Large intestine (tissue), 3 donors: ENCODE measurements around the gene ECEL1. TPM values are rescaled to one million over a fixed set of nuclear protein-coding genes. Genes with fewer than 3 reads are reported as not detected.
"Not testable (repeated sequence)": the region's sequence is repeated elsewhere in the genome, so short reads cannot be mapped to it uniquely, and the experiment has no call there.

Experiments
- DNase-seq, 2 donors: peaks; one replicate each; pipeline versions ENCODE4 v3.0.0 to v3.0.0-alpha.2; 2013
- H3K27ac ChIP-seq: one replicate; pipeline ENCODE4 v1.5.1; 2013; ENCODE audit warnings: low read length
- H3K27me3 ChIP-seq: 2 replicates; pipeline ENCODE4 v1.6.1; 2013; ENCODE audit warnings: low read length; ENCODE audit not compliant: control insufficient read depth, insufficient read depth
- H3K36me3 ChIP-seq: 2 replicates; pipeline ENCODE4 v1.6.1; 2013; ENCODE audit warnings: low read length; ENCODE audit not compliant: control insufficient read depth, insufficient read depth
- H3K4me1 ChIP-seq: one replicate; pipeline ENCODE4 v1.6.1; 2013; ENCODE audit warnings: low read length; ENCODE audit not compliant: control insufficient read depth, insufficient read depth
- H3K4me3 ChIP-seq: one replicate; pipeline ENCODE4 v1.5.1; 2013; ENCODE audit warnings: low read length
- H3K9me3 ChIP-seq: one replicate; pipeline ENCODE4 v1.6.1; 2013; ENCODE audit warnings: mild to moderate bottlenecking, low read depth, low read length, moderate library complexity; ENCODE audit not compliant: control insufficient read depth
- WGBS: methylation state at CpG from one replicate; pipeline ENCODE4 v1.1.5; 2013; ENCODE audit warnings: low lambda C conversion rate; ENCODE audit not compliant: insufficient coverage; 5-methylcytosine and 5-hydroxymethylcytosine counted together
- polyA plus RNA-seq: library from polyadenylated mRNA; unstranded; fragments of 120-200 nt; gene quantifications from one replicate; pipeline ENCODE4 v1.2.1, GENCODE V29; 2013

ECEL1 gene
- polyA plus RNA-seq, 1 donor: 1.1 TPM

DNA sequence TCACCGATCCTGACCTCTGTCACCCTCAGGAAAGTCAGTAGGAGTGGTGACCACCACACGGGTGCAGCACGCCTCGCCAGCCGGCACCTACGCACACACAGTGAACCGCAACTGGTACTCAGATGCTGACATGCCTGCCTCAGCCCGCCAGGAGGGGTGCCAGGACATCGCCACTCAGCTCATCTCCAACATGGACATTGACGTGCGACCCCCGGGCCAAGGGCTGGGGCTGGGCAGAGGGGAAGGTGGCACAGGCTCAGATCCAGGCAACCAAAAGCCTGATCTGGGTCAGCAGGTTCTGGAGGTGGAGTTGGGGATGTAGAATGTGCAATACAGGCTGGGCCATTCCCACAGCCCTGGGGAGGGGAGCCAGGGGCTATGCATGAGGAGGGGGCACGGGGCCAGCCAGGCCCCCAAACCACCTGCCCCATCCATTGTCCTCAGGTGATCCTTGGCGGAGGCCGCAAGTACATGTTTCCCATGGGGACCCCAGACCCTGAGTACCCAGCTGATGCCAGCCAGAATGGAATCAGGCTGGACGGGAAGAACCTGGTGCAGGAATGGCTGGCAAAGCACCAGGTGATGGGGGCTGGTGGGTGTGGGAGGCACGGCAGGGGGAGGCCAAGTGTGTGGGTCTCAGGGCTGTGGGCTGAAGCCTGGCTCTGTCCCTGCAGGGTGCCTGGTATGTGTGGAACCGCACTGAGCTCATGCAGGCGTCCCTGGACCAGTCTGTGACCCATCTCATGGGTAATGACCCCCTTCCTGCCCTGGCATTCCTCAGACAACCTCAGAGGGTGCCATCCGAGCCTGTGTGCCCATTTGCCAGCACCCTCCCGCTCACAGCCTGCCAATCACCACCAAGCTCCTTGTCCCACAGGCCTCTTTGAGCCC is 30.3 kb downstream of the ECEL1 start:
- DNase-seq: no peak
- H3K27ac ChIP-seq: no peak overlapping the region
- H3K9me3 ChIP-seq: peaks cover 6% of the 10 kb centered on the region
- H3K36me3 ChIP-seq: no peaks in the 10 kb centered on the region
- 92% methylated on average over 2 of the region's 21 CpGs for WGBS
- peaks cover 43% of the 10 kb centered on the region for H3K4me1 ChIP-seq
- peaks cover 11% of the 10 kb centered on the region for H3K27me3 ChIP-seq
- no peak overlapping the region for H3K4me3 ChIP-seq

DNA sequence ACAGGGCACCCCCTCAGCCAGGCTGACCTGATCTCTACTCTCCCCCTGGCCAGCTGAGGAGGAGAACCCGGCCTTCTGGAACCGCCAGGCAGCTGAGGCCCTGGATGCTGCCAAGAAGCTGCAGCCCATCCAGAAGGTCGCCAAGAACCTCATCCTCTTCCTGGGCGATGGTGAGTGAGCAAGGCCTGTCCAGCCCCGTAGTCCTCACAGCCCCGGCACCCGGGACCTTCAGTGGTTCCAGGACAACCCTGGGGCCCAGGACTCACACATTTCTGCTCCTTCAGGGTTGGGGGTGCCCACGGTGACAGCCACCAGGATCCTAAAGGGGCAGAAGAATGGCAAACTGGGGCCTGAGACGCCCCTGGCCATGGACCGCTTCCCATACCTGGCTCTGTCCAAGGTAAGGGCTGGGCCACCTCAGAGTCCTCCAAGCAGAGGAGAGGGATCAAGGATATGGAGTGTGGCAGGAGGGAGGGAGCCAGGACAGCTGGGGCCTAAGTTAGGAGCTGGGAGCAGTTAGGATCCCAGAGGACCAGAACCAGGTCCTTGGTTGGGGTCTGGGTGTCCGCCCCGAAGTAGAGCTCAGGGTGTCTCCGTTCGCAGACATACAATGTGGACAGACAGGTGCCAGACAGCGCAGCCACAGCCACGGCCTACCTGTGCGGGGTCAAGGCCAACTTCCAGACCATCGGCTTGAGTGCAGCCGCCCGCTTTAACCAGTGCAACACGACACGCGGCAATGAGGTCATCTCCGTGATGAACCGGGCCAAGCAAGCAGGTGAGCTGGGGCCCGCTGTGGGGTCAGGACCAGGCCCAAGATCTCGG is 31.1 kb downstream of the ECEL1 start:
- H3K4me1 ChIP-seq: peaks cover 43% of the 10 kb centered on the region
- H3K4me3 ChIP-seq: peak overlapping the region; percentile 21
- H3K27ac ChIP-seq: peak overlapping the region; percentile 96
- H3K36me3 ChIP-seq: no peaks in the 10 kb centered on the region
- WGBS: no CpG with 5 or more reads among the region's 27 CpGs
- H3K9me3 ChIP-seq: peaks cover 6% of the 10 kb centered on the region
- peaks cover 11% of the 10 kb centered on the region for H3K27me3 ChIP-seq
- no peak for DNase-seq

DNA sequence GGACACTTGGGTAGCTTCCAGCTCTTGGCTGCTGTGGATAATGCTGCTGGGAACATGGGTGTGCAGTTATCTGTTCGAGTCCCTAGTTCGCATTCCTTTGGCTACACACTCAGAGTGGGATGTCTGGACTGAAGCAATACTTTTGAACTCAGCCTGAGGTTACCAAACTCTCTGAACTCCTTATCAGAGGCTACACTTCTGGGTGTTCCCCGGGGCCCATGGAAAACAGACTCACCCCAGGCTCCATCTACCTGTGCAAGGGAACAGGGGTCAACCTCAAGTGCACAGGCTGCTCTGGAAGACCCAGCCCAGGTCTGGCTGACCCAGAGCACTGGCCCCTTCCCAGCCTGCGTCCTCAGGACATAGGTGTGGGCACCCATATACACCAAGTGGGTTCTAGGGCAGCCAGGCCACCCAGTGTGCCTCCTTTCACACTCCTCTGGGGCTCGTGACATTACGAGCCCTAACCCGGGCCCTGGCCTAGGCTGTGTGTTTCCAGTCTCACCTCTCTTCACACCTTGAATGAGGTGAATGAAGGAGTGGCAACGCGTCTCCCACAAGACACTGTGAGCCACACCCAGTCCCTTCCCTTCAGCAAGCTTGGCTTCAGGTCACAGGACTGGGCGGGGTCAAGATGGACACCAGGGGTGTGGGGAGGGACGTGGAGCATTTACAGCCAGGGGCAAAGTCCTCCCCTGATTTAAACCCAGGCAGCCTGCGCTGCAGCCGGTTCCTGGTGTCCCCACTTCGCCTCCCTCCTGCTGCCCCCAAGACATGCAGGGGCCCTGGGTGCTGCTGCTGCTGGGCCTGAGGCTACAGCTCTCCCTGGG is 32.0 kb downstream of the ECEL1 start, which contains the start of gene ALPI:
ALPI (plus strand) TSS at position 728 of the 830 bp plus-strand sequence; CDS start at position 775, 47 bp downstream.
- peaks cover 6% of the 10 kb centered on the region for H3K9me3 ChIP-seq
- peaks cover 9% of the 10 kb centered on the region for H3K27me3 ChIP-seq
- H3K27ac ChIP-seq: peak within 1 kb of the TSS; percentile 96
- H3K36me3 ChIP-seq: no peaks in the 10 kb centered on the region
- H3K4me3 ChIP-seq: peak within 1 kb of the TSS; percentile 21
- WGBS: no CpG with 5 or more reads among the region's 14 CpGs
- H3K4me1 ChIP-seq: peaks cover 43% of the 10 kb centered on the region
- peak; percentile 95 to 98 for DNase-seq

DNA sequence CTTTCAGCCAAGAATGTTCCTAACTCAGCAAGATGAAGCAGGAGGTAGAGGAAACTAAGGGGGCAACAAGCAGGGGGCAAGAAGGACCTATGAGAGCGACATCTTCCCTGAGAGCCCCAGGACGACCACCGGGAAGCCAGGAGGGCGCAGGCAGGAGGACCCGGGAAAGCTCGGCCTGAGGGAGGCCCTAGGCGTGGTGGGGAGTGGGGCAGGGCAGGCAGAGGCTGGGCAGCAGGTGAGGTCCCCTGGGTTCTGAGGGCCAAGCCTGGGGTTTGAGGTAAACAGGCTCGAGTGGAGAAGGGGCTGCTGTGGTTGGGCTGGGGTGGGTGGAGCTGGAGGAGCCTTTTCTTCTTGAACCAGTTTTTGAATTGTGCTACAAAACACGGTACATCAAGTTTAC is 33.0 kb downstream of the ECEL1 start:
- Histone ChIP-seq H3K4me1 (peaks cover 42% of the 10 kb centered on the region), H3K27me3 (peaks cover 8% of the 10 kb centered on the region), H3K27ac (peak overlapping the region; percentile 96), H3K9me3 (peaks cover 6% of the 10 kb centered on the region), H3K36me3 (no peaks in the 10 kb centered on the region), H3K4me3 (no peak overlapping the region)
- no peak for DNase-seq
- WGBS: no CpG with 5 or more reads among the region's 9 CpGs

DNA sequence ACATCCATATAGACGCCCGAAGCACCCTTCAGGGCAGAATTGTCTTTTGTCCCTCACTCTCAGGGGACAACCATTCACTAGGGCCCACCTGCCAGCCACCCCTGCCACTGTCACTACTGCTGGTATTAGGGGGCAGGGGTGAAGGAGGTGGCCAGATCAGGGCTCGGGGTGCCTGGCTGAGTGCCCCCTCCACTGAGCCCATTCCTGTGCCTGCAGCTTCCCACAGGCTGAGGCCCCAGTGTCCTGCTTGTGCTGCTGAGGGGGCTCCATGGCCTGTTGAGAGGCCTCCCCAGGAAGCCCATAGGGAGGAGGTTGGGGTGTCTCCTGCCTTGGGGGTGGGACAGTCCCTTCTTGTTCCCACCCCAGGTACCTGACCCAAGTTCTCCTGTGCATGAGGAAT is 36.0 kb downstream of the ECEL1 start:
- peaks cover 39% of the 10 kb centered on the region for H3K4me1 ChIP-seq
- H3K36me3 ChIP-seq, H3K4me3 ChIP-seq, H3K27ac ChIP-seq, H3K9me3 ChIP-seq, H3K27me3 ChIP-seq, DNase-seq: not testable (repeated sequence)
- WGBS: no CpG with 5 or more reads among the region's 3 CpGs

DNA sequence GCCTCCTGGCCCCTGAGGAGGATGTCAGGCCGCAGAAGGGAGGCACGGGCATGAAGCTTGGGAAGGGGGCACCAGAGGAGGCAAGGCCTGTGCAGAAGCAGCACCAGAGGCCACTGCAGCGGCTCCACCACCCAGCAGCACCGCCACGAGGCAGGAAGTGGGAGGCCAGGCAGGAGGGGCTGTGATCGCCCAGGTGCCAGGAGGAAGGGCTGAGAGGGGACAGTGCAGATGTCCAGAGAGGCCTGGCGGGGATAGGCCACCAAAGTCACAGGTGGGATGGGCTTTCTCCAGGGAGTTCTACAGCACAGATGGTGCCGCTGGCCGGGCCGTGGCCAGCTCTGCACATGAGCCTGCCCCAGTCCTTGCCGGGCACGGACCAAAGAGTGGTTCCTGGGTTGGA is 37.7 kb downstream of the ECEL1 start:
- no CpG with 5 or more reads among the region's 12 CpGs for WGBS
- H3K36me3 ChIP-seq: no peaks in the 10 kb centered on the region
- no peak overlapping the region for H3K27ac ChIP-seq
- no peak for DNase-seq
- H3K9me3 ChIP-seq: no peaks in the 10 kb centered on the region
- H3K4me3 ChIP-seq: no peak overlapping the region
- H3K4me1 ChIP-seq: peaks cover 26% of the 10 kb centered on the region
- H3K27me3 ChIP-seq: no peaks in the 10 kb centered on the region

DNA sequence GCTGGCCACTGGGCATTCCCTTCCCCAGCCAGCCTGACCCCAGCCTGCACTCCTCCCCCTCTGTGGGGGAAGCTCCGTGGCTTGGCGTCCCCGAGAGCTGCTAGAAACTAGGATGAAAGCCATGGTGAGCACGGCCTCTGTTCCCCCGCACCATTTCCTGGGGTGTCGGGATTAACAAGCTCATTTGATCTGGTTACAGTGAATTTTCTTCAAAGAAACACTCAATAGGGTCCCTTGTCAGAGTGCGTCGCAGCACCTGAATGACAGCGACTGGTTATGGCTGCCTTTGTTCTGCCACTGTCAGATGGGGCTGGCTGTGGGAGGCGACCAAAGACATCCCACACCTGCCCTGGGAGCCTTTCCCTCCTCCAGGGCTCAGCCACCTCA is 39.3 kb downstream of the ECEL1 start:
- H3K27me3 ChIP-seq: no peaks in the 10 kb centered on the region
- H3K27ac ChIP-seq: peak overlapping the region; percentile 86

DNA sequence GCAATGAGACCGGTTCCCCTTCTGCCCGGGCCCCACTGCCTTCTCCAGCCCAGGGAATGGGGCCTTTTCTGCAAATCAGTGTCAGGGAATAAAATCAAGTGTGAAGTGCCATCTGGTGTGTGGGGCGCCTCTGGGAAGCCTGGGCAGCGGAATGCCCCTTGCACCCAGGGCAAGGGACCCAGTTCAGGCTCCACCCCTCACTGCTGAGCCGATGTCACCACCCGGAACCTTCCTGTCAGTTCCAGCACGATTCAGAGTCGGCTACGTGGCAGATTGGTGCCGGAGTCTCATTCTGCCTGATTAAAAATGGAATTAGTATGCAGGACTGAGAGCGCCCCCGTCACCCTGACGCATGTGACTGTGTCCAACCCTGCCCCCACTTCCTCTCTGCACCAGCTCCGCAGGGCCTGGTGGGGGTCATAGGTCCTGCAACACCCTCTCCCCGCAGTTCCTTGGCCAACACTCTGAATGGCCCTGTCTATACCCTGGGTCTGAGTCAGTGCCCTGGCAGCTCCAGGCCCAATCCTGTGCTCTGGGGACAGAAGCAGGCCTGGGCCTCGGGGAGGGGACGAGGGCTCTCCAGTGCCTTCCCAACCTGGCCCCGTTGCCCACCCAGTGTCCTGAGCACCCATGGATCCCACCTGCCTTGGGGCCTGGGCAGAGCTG is 39.9 kb downstream of the ECEL1 start:
- no peaks in the 10 kb centered on the region for H3K9me3 ChIP-seq
- H3K36me3 ChIP-seq: no peaks in the 10 kb centered on the region
- H3K4me1 ChIP-seq: peaks cover 20% of the 10 kb centered on the region
- H3K4me3 ChIP-seq: no peak overlapping the region
- peak overlapping the region; percentile 86 for H3K27ac ChIP-seq
- no CpG with 5 or more reads among the region's 18 CpGs for WGBS
- no peaks in the 10 kb centered on the region for H3K27me3 ChIP-seq
- DNase-seq: peak; percentile 95 to 98

More for the DNA sequence above, 39.3 kb downstream of the ECEL1 start:
- no CpG with 5 or more reads among the region's 10 CpGs for WGBS
- no peaks in the 10 kb centered on the region for H3K36me3 ChIP-seq
- H3K4me1 ChIP-seq: peaks cover 20% of the 10 kb centered on the region
- DNase-seq: no peak
- H3K9me3 ChIP-seq: no peaks in the 10 kb centered on the region
- no peak overlapping the region for H3K4me3 ChIP-seq

DNA sequence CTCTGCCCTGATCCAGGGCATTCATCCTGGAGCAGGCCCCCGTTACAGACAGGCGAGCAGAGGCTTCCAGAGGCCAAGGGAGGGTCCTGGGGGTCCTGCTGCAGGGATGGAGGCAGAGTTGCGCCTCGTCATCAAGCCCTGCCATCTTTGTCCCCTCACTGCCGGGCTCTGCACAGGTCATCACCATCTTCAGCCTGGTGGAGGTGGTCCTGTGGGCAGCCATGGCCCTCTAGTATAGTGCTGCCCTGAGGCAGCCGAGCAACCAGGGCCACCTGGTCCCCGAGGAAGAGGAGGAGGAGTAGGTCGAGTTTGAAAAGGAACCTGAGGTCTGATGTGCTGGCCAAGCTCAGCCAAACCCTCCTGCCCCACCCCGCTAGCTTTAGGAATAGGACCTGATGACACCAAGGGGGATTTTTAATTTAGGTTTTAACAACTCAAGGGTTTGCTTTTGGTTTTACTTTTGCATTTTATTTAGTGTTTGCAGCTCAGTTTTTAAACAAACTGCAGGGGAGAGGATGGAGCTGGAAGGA is 40.5 kb downstream of the ECEL1 start:
- Histone ChIP-seq H3K36me3 (no peaks in the 10 kb centered on the region), H3K4me3 (no peak overlapping the region), H3K27me3 (no peaks in the 10 kb centered on the region), H3K27ac (peak overlapping the region; percentile 74), H3K4me1 (peaks cover 20% of the 10 kb centered on the region), H3K9me3 (no peaks in the 10 kb centered on the region)
- WGBS: no CpG with 5 or more reads among the region's 9 CpGs
- DNase-seq: no peak
